H1 (cell line): Measurements from ENCODE around the gene UBIAD1. TPM values are rescaled to one million over a fixed set of nuclear protein-coding genes. Genes with fewer than 3 reads are reported as not detected.

ENCODE experiments used
- CTCF ChIA-PET: fragments of 300-600 bp; sonication (Branson Sonifier 250); formaldehyde crosslinking; loops from one replicate; lab custom pipeline; 2021; ENCODE audit not compliant: partially characterized antibody; lab: Charles Lee
- POLR2A ChIA-PET: fragments of 300-600 bp; sonication (Branson Sonifier 250); formaldehyde crosslinking; loops from one replicate; lab custom pipeline; 2021; ENCODE audit warnings: inconsistent platforms; ENCODE audit not compliant: partially characterized antibody; lab: Charles Lee
- DNase-seq, 2 experiments: peaks; one replicate each; pipeline versions ENCODE4 v3.0.0 to v3.0.0-alpha.2; 2010 to 2022; ENCODE audit warnings: low spot score in 2 of 2, low read depth in 1 of 2, mixed read lengths in 1 of 2
- FAIRE-seq: peaks from 2 replicates; lab custom pipeline; 2011; peaks lifted over from hg19 to GRCh38; lab: Jason Lieb, UNC
- H2AFZ ChIP-seq: 2 replicates; pipeline ENCODE4 v1.8.1; 2012; ENCODE audit warnings: low read length, inconsistent platforms
- H2AK5ac ChIP-seq: 2 replicates; pipeline ENCODE4 v1.6.1; 2013; ENCODE audit warnings: low read depth, low read length
- H2BK120ac ChIP-seq: replicated peaks from 2 replicates; pipeline ENCODE3; 2013; ENCODE audit warnings: low read depth, low read length, inconsistent platforms
- H2BK12ac ChIP-seq: 2 replicates; pipeline ENCODE4 v1.6.1; 2013; ENCODE audit warnings: low read depth, low read length
- H2BK15ac ChIP-seq: 2 replicates; pipeline ENCODE4 v1.6.1; 2013; ENCODE audit warnings: low read length
- H2BK20ac ChIP-seq: 2 replicates; pipeline ENCODE4 v1.6.1; 2013; ENCODE audit warnings: low read length
- H2BK5ac ChIP-seq: 2 replicates; pipeline ENCODE4 v1.6.1; 2013; ENCODE audit warnings: low read depth, low read length
- H3K14ac ChIP-seq: 2 replicates; pipeline ENCODE4 v1.6.1; 2013; ENCODE audit warnings: inconsistent platforms; ENCODE audit not compliant: insufficient read length
- H3K18ac ChIP-seq: 2 replicates; pipeline ENCODE4 v1.6.1; 2013; ENCODE audit warnings: low read length; ENCODE audit errors: extremely low read depth
- H3K23ac ChIP-seq: 2 replicates; pipeline ENCODE4 v1.6.1; 2013; ENCODE audit warnings: inconsistent platforms; ENCODE audit not compliant: insufficient read length
- H3K23me2 ChIP-seq: 2 replicates; pipeline ENCODE4 v1.6.1; 2013; ENCODE audit warnings: low read depth, low read length
- H3K27ac ChIP-seq: 2 replicates; pipeline ENCODE4 v1.6.1; 2011; ENCODE audit warnings: low read depth, low read length, inconsistent platforms
- H3K27me3 ChIP-seq, 4 experiments: replicated peaks in 1 of 4; 1 replicate in 1 of 4; 2 replicates in 3 of 4; pipeline versions ENCODE4 v1.6.1 to v1.8.1; 2011 to 2013; ENCODE audit warnings: low read length in 3 of 4, mild to moderate bottlenecking in 3 of 4, inconsistent platforms in 2 of 4, mixed read lengths in 2 of 4, moderate library complexity in 1 of 4; ENCODE audit not compliant: control insufficient read depth in 3 of 4, insufficient read depth in 3 of 4; ENCODE audit errors: extremely low read depth in 1 of 4
- H3K36me3 ChIP-seq, 4 experiments: 2 replicates each; pipeline versions ENCODE4 v1.6.1 to v1.8.1; 2011 to 2013; ENCODE audit warnings: mild to moderate bottlenecking in 4 of 4, low read length in 3 of 4, moderate library complexity in 2 of 4, control low read depth in 1 of 4, inconsistent platforms in 1 of 4; ENCODE audit not compliant: insufficient read depth in 4 of 4, control insufficient read depth in 2 of 4
- H3K4ac ChIP-seq: replicated peaks from 2 replicates; pipeline ENCODE3; 2013; ENCODE audit warnings: low read length, low read depth, mixed read lengths, inconsistent platforms; ENCODE audit not compliant: insufficient read length
- H3K4me1 ChIP-seq, 4 experiments: replicated peaks in 1 of 4; 1 replicate in 1 of 4; 2 replicates in 3 of 4; pipeline versions ENCODE4 v1.6.1 to v1.8.1; 2011 to 2013; ENCODE audit warnings: low read length in 3 of 4, inconsistent platforms in 2 of 4, mixed read lengths in 1 of 4; ENCODE audit not compliant: insufficient read depth in 4 of 4, control insufficient read depth in 3 of 4
- H3K4me2 ChIP-seq, 2 experiments: 2 replicates each; pipeline versions ENCODE4 v1.6.1 to v1.8.1; 2011 to 2013; ENCODE audit warnings: low read depth in 2 of 2, low read length in 2 of 2, control low read depth in 1 of 2, inconsistent platforms in 1 of 2, mild to moderate bottlenecking in 1 of 2; ENCODE audit not compliant: insufficient read depth in 1 of 2
- H3K4me3 ChIP-seq, 4 experiments: fragments of 200-600, 300-600 bp in 1 of 4; sonication (generic), shearing (Covaris generic), sonication (Bioruptor Twin) in 1 of 4; 2 replicates each; pipeline versions ENCODE4 v1.5.1 to v1.8.1; 2011 to 2016; ENCODE audit warnings: low read length in 4 of 4, low read depth in 3 of 4, control low read depth in 2 of 4, inconsistent platforms in 2 of 4, mild to moderate bottlenecking in 2 of 4, mixed read lengths in 1 of 4, moderate library complexity in 1 of 4; ENCODE audit not compliant: insufficient read depth in 2 of 4; ENCODE audit errors: extremely low read depth in 1 of 4
- H3K56ac ChIP-seq: replicated peaks from 2 replicates; pipeline ENCODE3; 2013; ENCODE audit warnings: low read depth, mild to moderate bottlenecking, mixed read lengths, low read length, inconsistent platforms; ENCODE audit not compliant: insufficient read length
- H3K79me1 ChIP-seq: 2 replicates; pipeline ENCODE4 v1.6.1; 2013; ENCODE audit warnings: low read depth, low read length, control low read depth
- H3K79me2 ChIP-seq, 2 experiments: 2 replicates each; pipeline versions ENCODE4 v1.6.1 to v1.8.1; 2012 to 2013; ENCODE audit warnings: low read length in 2 of 2, mild to moderate bottlenecking in 2 of 2, inconsistent platforms in 1 of 2; ENCODE audit not compliant: insufficient read depth in 2 of 2, control insufficient read depth in 1 of 2
- H3K9ac ChIP-seq, 4 experiments: replicated peaks in 1 of 4; 1 replicate in 1 of 4; 2 replicates in 3 of 4; pipeline versions ENCODE4 v1.6.1 to v1.8.1; 2011 to 2013; ENCODE audit warnings: low read depth in 3 of 4, low read length in 3 of 4, control low read depth in 2 of 4, mild to moderate bottlenecking in 2 of 4, moderate library complexity in 2 of 4, inconsistent platforms in 1 of 4; ENCODE audit errors: extremely low read depth in 1 of 4
- H3K9me3 ChIP-seq, 2 experiments: 2 replicates each; pipeline versions ENCODE4 v1.6.1 to v1.8.1; 2012 to 2013; ENCODE audit warnings: mild to moderate bottlenecking in 2 of 2, moderate library complexity in 2 of 2, control low read depth in 1 of 2, inconsistent platforms in 1 of 2, low read depth in 1 of 2, low read length in 1 of 2, mixed read lengths in 1 of 2; ENCODE audit not compliant: insufficient read depth in 2 of 2
- H4K20me1 ChIP-seq, 2 experiments: replicated peaks in 1 of 2; 2 replicates each; pipeline versions ENCODE3 to v1.8.1; 2011 to 2013; ENCODE audit warnings: inconsistent platforms in 2 of 2, low read length in 2 of 2, mild to moderate bottlenecking in 1 of 2; ENCODE audit not compliant: insufficient read depth in 2 of 2, control insufficient read depth in 1 of 2
- H4K5ac ChIP-seq: 2 replicates; pipeline ENCODE4 v1.6.1; 2013; ENCODE audit warnings: low read length, low read depth, mixed read lengths, inconsistent platforms; ENCODE audit not compliant: insufficient read length
- H4K8ac ChIP-seq: 2 replicates; pipeline ENCODE4 v1.8.0; 2013; ENCODE audit warnings: mild to moderate bottlenecking, moderate library complexity, low read length, inconsistent platforms; ENCODE audit not compliant: insufficient read depth; ENCODE audit errors: extremely low read depth
- H4K91ac ChIP-seq: replicated peaks from 2 replicates; pipeline ENCODE3; 2013; ENCODE audit warnings: low read length, mixed read lengths, inconsistent platforms; ENCODE audit not compliant: insufficient read length
- ATF3 ChIP-seq: IDR thresholded peaks from 2 replicates; pipeline ENCODE4 v1.6.1; 2011; ENCODE audit warnings: low read depth, mild to moderate bottlenecking, low read length; ENCODE audit not compliant: insufficient read depth
- EZH2 ChIP-seq: fragments of 200-600 bp; sonication (generic); IDR thresholded peaks from 2 replicates; pipeline ENCODE4 v1.7.1; 2012; ENCODE audit warnings: low read depth, mild to moderate bottlenecking, moderate library complexity, low read length, inconsistent platforms; ENCODE audit not compliant: severe bottlenecking
- FOSL1 ChIP-seq: IDR thresholded peaks from 2 replicates; pipeline ENCODE4 v1.6.1; 2011; ENCODE audit warnings: mild to moderate bottlenecking, low read depth, low read length, moderate library complexity; ENCODE audit not compliant: insufficient read depth
- GABPA ChIP-seq: IDR thresholded peaks from 2 replicates; pipeline ENCODE4 v1.6.1; 2011; ENCODE audit warnings: mild to moderate bottlenecking, low read length, moderate library complexity, borderline replicate concordance; ENCODE audit not compliant: insufficient read depth
- HDAC2 ChIP-seq, 2 experiments: fragments of 300-600 bp in 1 of 2; sonication (generic) in 1 of 2; IDR thresholded peaks; 2 replicates each; pipeline ENCODE4 v1.6.1; 2011 to 2012; ENCODE audit warnings: low read depth in 2 of 2, low read length in 2 of 2, mild to moderate bottlenecking in 2 of 2, moderate library complexity in 2 of 2, borderline replicate concordance in 1 of 2, inconsistent platforms in 1 of 2
- NANOG ChIP-seq: IDR thresholded peaks from 2 replicates; pipeline ENCODE4 v1.6.1; 2011; ENCODE audit warnings: low read length, low read depth, mild to moderate bottlenecking, inconsistent platforms; ENCODE audit not compliant: insufficient read depth, poor library complexity, severe bottlenecking
- POLR2AphosphoS5 ChIP-seq: IDR thresholded peaks from 2 replicates; pipeline ENCODE4 v1.6.1; 2011; ENCODE audit warnings: low read depth, low read length
- RAD21 ChIP-seq, 2 experiments: IDR thresholded peaks in 1 of 2; conservative IDR thresholded peaks in 1 of 2; 2 replicates each; pipeline ENCODE4 v1.6.1; 2011; ENCODE audit warnings: low read depth in 2 of 2, low read length in 2 of 2, improper control_type of control experiment in 1 of 2, inconsistent platforms in 1 of 2, mild to moderate bottlenecking in 1 of 2, moderate library complexity in 1 of 2
- SIX5 ChIP-seq: IDR thresholded peaks from 2 replicates; pipeline ENCODE4 v1.6.1; 2011; ENCODE audit warnings: mild to moderate bottlenecking, low read depth, low read length
- TAF7 ChIP-seq: optimal IDR thresholded peaks from 2 replicates; pipeline ENCODE3; 2011; ENCODE audit warnings: low read depth, mild to moderate bottlenecking, inconsistent platforms, low read length, moderate library complexity, borderline replicate concordance
- WGBS, 2 experiments: shearing (Covaris generic) in 1 of 2; methylation state at CpG; one replicate each; pipeline versions ENCODE4 v1.1.6 to v1.1.7; 2013 to 2015; ENCODE audit warnings: low lambda C conversion rate in 2 of 2, mixed read lengths in 2 of 2, inconsistent platforms in 1 of 2, low coverage in 1 of 2, missing lambda C conversion rate in 1 of 2; ENCODE audit not compliant: insufficient replicate concordance in 2 of 2, insufficient coverage in 1 of 2, insufficient read length in 1 of 2; ENCODE audit errors: extremely low coverage in 1 of 2, missing lambda C conversion rate in 1 of 2; 5-methylcytosine and 5-hydroxymethylcytosine counted together
- polyA plus RNA-seq, 7 experiments: library from polyadenylated mRNA; depleted of rRNA in 3 of 7; stranded (reverse) in 5 of 7; unstranded in 2 of 7; fragments of >200 nt in 5 of 7; fragments of 200-250 nt in 2 of 7; gene quantifications; 1 replicate in 5 of 7; 2 replicates in 1 of 7; 4 replicates in 1 of 7; pipeline versions ENCODE4 v1.2.1 to v1.2.3, GENCODE V29; 2011 to 2013; ENCODE audit warnings: missing spikeins in 2 of 7, mixed read lengths in 2 of 7
- total RNA-seq: library from RNA; stranded (reverse); fragmentation: NEBNext Ultra II Directional; extraction: Animal tissue kit (Norgen Biotek cat#: 25700); gene quantifications from 2 replicates; pipeline ENCODE4 v1.2.1, GENCODE V29; 2021
- TF ChIP-seq, protein P1 (sequence below): IDR thresholded peaks from 2 replicates; pipeline ENCODE4 v1.6.1; 2011; ENCODE audit warnings: low read length, improper control_type of control experiment

The UBIAD1 gene
- total and polyA plus RNA-seq, 2 of the 8 experiments (the other 6 are each of a cell fraction or from before 2014, with no cell fraction given), result 23.4 to 26.6 TPM

DNA sequence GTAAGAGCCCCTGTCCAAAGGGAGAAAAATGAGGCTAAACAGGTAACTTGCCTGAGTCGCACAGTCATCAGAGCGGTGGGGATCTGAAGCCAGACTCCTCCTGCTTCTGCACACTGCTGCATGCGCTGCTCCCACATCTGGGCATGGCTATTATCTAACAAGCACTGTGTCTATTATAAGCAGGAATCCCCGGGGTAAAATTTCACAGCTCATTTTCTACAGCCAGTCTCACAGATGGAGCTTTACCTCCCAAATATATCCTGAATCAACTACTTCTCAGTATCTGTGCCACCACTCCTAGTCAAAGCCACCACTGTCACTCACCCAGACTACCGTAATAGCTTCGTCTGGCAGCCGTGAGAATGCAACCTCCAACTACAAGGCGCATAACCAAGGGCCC lies 20.5 kb upstream of the UBIAD1 start:
- no peak overlapping the region for H2BK12ac ChIP-seq
- H4K8ac ChIP-seq, result no peak overlapping the region
- no peak overlapping the region for H2AFZ ChIP-seq
- H3K4ac ChIP-seq, result no peak overlapping the region
- no peak overlapping the region for H3K4me3 ChIP-seq
- H2BK5ac ChIP-seq, result no peak overlapping the region
- no peak for DNase-seq
- H3K79me1 ChIP-seq, result no peaks in the 10 kb centered on the region; the same call in 1 of the 2 replicates
- H3K18ac ChIP-seq, result no peak overlapping the region
- no peak for FAIRE-seq
- H3K23ac ChIP-seq, result no peak overlapping the region
- H3K27ac ChIP-seq, result no peak overlapping the region
- H4K91ac ChIP-seq, result no peak overlapping the region
- no peak overlapping the region for H2BK120ac ChIP-seq
- H3K79me2 ChIP-seq, result no peaks in the 10 kb centered on the region
- POLR2A ChIA-PET, result interaction anchor here (3.2 kb wide), 1 partner anchor 10 kb away, joined by 12 read pairs; the partner anchor contains the start of gene MTOR
- no peak overlapping the region for H3K4me2 ChIP-seq
- 96% methylated on average over 8 of the region's 8 CpGs; no CpG with 5 or more reads in 1 of the 2 experiments for whole genome bisulfite sequencing, 2 experiments
- H3K36me3 ChIP-seq, result peaks cover 25 to 77% (median 62%) of the 10 kb centered on the region in 4 experiments
- no peak overlapping the region for H2AK5ac ChIP-seq
- no peaks in the 10 kb centered on the region for H3K27me3 ChIP-seq
- peaks cover 0 to 4% of the 10 kb centered on the region in 2 experiments; a peak in 1 of 4 replicates for H3K9me3 ChIP-seq
- CTCF ChIA-PET, result interaction anchor here (0.8 to 3.9 kb wide), 2 partner anchors 11 to 172 kb away, joined by 3 to 22 read pairs; no protein-coding TSS in a partner anchor
- no peaks in the 10 kb centered on the region for H3K4me1 ChIP-seq
- no peak overlapping the region for H2BK15ac ChIP-seq
- H4K20me1 ChIP-seq, result peaks cover 2 to 3% of the 10 kb centered on the region in 2 experiments
- no peak overlapping the region for H2BK20ac ChIP-seq
- H4K5ac ChIP-seq, result no peak overlapping the region
- no peaks in the 10 kb centered on the region for H3K23me2 ChIP-seq
- H3K14ac ChIP-seq, result no peak overlapping the region
- H3K9ac ChIP-seq, result no peak overlapping the region
- H3K56ac ChIP-seq, result no peak overlapping the region
- TF ChIP-seq, protein P1, sequence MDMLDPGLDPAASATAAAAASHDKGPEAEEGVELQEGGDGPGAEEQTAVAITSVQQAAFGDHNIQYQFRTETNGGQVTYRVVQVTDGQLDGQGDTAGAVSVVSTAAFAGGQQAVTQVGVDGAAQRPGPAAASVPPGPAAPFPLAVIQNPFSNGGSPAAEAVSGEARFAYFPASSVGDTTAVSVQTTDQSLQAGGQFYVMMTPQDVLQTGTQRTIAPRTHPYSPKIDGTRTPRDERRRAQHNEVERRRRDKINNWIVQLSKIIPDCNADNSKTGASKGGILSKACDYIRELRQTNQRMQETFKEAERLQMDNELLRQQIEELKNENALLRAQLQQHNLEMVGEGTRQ, result no peak
- TF ChIP-seq ATF3 (no peak), TAF7 (no peak), FOSL1 (no peak), HDAC2 (IDR thresholded peaks at IDR 0.05; ENCODE audit: borderline replicate concordance in 1 of 2, low read depth in 2 of 2, low read length in 2 of 2) (no peak), EZH2 (no peak), GABPA (no peak), SIX5 (no peak), POLR2AphosphoS5 (no peak), RAD21 (IDR thresholded peaks at IDR 0.05 in 1 of 2, conservative IDR thresholded peaks at IDR 0.05 in 1 of 2; ENCODE audit: low read depth in 2 of 2, low read length in 2 of 2) (no peak), NANOG (no peak)
